H1 (cell line): ENCODE measurements around the gene GALNT6. TPM values are rescaled to one million over a fixed set of nuclear protein-coding genes. Genes with fewer than 3 reads are reported as not detected.

Experiments
- CTCF ChIA-PET: fragments of 300-600 bp; sonication (Branson Sonifier 250); formaldehyde crosslinking; loops from one replicate; lab custom pipeline; 2021; ENCODE audit not compliant: partially characterized antibody; lab: Charles Lee
- POLR2A ChIA-PET: fragments of 300-600 bp; sonication (Branson Sonifier 250); formaldehyde crosslinking; loops from one replicate; lab custom pipeline; 2021; ENCODE audit warnings: inconsistent platforms; ENCODE audit not compliant: partially characterized antibody; lab: Charles Lee
- DNase-seq, 2 experiments: peaks; one replicate each; pipeline versions ENCODE4 v3.0.0 to v3.0.0-alpha.2; 2010 to 2022; ENCODE audit warnings: low spot score in 2 of 2, low read depth in 1 of 2, mixed read lengths in 1 of 2
- FAIRE-seq: peaks from 2 replicates; lab custom pipeline; 2011; peaks lifted over from hg19 to GRCh38; lab: Jason Lieb, UNC
- H2AFZ ChIP-seq: 2 replicates; pipeline ENCODE4 v1.8.1; 2012; ENCODE audit warnings: low read length, inconsistent platforms
- H2AK5ac ChIP-seq: 2 replicates; pipeline ENCODE4 v1.6.1; 2013; ENCODE audit warnings: low read depth, low read length
- H2BK120ac ChIP-seq: replicated peaks from 2 replicates; pipeline ENCODE3; 2013; ENCODE audit warnings: low read depth, low read length, inconsistent platforms
- H2BK12ac ChIP-seq: 2 replicates; pipeline ENCODE4 v1.6.1; 2013; ENCODE audit warnings: low read depth, low read length
- H2BK15ac ChIP-seq: 2 replicates; pipeline ENCODE4 v1.6.1; 2013; ENCODE audit warnings: low read length
- H2BK20ac ChIP-seq: 2 replicates; pipeline ENCODE4 v1.6.1; 2013; ENCODE audit warnings: low read length
- H2BK5ac ChIP-seq: 2 replicates; pipeline ENCODE4 v1.6.1; 2013; ENCODE audit warnings: low read depth, low read length
- H3K14ac ChIP-seq: 2 replicates; pipeline ENCODE4 v1.6.1; 2013; ENCODE audit warnings: inconsistent platforms; ENCODE audit not compliant: insufficient read length
- H3K18ac ChIP-seq: 2 replicates; pipeline ENCODE4 v1.6.1; 2013; ENCODE audit warnings: low read length; ENCODE audit errors: extremely low read depth
- H3K23ac ChIP-seq: 2 replicates; pipeline ENCODE4 v1.6.1; 2013; ENCODE audit warnings: inconsistent platforms; ENCODE audit not compliant: insufficient read length
- H3K23me2 ChIP-seq: 2 replicates; pipeline ENCODE4 v1.6.1; 2013; ENCODE audit warnings: low read depth, low read length
- H3K27ac ChIP-seq: 2 replicates; pipeline ENCODE4 v1.6.1; 2011; ENCODE audit warnings: low read depth, low read length, inconsistent platforms
- H3K27me3 ChIP-seq, 4 experiments: replicated peaks in 1 of 4; 1 replicate in 1 of 4; 2 replicates in 3 of 4; pipeline versions ENCODE4 v1.6.1 to v1.8.1; 2011 to 2013; ENCODE audit warnings: low read length in 3 of 4, mild to moderate bottlenecking in 3 of 4, inconsistent platforms in 2 of 4, mixed read lengths in 2 of 4, moderate library complexity in 1 of 4; ENCODE audit not compliant: control insufficient read depth in 3 of 4, insufficient read depth in 3 of 4; ENCODE audit errors: extremely low read depth in 1 of 4
- H3K36me3 ChIP-seq, 4 experiments: 2 replicates each; pipeline versions ENCODE4 v1.6.1 to v1.8.1; 2011 to 2013; ENCODE audit warnings: mild to moderate bottlenecking in 4 of 4, low read length in 3 of 4, moderate library complexity in 2 of 4, control low read depth in 1 of 4, inconsistent platforms in 1 of 4; ENCODE audit not compliant: insufficient read depth in 4 of 4, control insufficient read depth in 2 of 4
- H3K4ac ChIP-seq: replicated peaks from 2 replicates; pipeline ENCODE3; 2013; ENCODE audit warnings: low read length, low read depth, mixed read lengths, inconsistent platforms; ENCODE audit not compliant: insufficient read length
- H3K4me1 ChIP-seq, 4 experiments: replicated peaks in 1 of 4; 1 replicate in 1 of 4; 2 replicates in 3 of 4; pipeline versions ENCODE4 v1.6.1 to v1.8.1; 2011 to 2013; ENCODE audit warnings: low read length in 3 of 4, inconsistent platforms in 2 of 4, mixed read lengths in 1 of 4; ENCODE audit not compliant: insufficient read depth in 4 of 4, control insufficient read depth in 3 of 4
- H3K4me2 ChIP-seq, 2 experiments: 2 replicates each; pipeline versions ENCODE4 v1.6.1 to v1.8.1; 2011 to 2013; ENCODE audit warnings: low read depth in 2 of 2, low read length in 2 of 2, control low read depth in 1 of 2, inconsistent platforms in 1 of 2, mild to moderate bottlenecking in 1 of 2; ENCODE audit not compliant: insufficient read depth in 1 of 2
- H3K4me3 ChIP-seq, 4 experiments: fragments of 200-600, 300-600 bp in 1 of 4; sonication (generic), shearing (Covaris generic), sonication (Bioruptor Twin) in 1 of 4; 2 replicates each; pipeline versions ENCODE4 v1.5.1 to v1.8.1; 2011 to 2016; ENCODE audit warnings: low read length in 4 of 4, low read depth in 3 of 4, control low read depth in 2 of 4, inconsistent platforms in 2 of 4, mild to moderate bottlenecking in 2 of 4, mixed read lengths in 1 of 4, moderate library complexity in 1 of 4; ENCODE audit not compliant: insufficient read depth in 2 of 4; ENCODE audit errors: extremely low read depth in 1 of 4
- H3K56ac ChIP-seq: replicated peaks from 2 replicates; pipeline ENCODE3; 2013; ENCODE audit warnings: low read depth, mild to moderate bottlenecking, mixed read lengths, low read length, inconsistent platforms; ENCODE audit not compliant: insufficient read length
- H3K79me1 ChIP-seq: 2 replicates; pipeline ENCODE4 v1.6.1; 2013; ENCODE audit warnings: low read depth, low read length, control low read depth
- H3K79me2 ChIP-seq, 2 experiments: 2 replicates each; pipeline versions ENCODE4 v1.6.1 to v1.8.1; 2012 to 2013; ENCODE audit warnings: low read length in 2 of 2, mild to moderate bottlenecking in 2 of 2, inconsistent platforms in 1 of 2; ENCODE audit not compliant: insufficient read depth in 2 of 2, control insufficient read depth in 1 of 2
- H3K9ac ChIP-seq, 4 experiments: replicated peaks in 1 of 4; 1 replicate in 1 of 4; 2 replicates in 3 of 4; pipeline versions ENCODE4 v1.6.1 to v1.8.1; 2011 to 2013; ENCODE audit warnings: low read depth in 3 of 4, low read length in 3 of 4, control low read depth in 2 of 4, mild to moderate bottlenecking in 2 of 4, moderate library complexity in 2 of 4, inconsistent platforms in 1 of 4; ENCODE audit errors: extremely low read depth in 1 of 4
- H3K9me3 ChIP-seq, 2 experiments: 2 replicates each; pipeline versions ENCODE4 v1.6.1 to v1.8.1; 2012 to 2013; ENCODE audit warnings: mild to moderate bottlenecking in 2 of 2, moderate library complexity in 2 of 2, control low read depth in 1 of 2, inconsistent platforms in 1 of 2, low read depth in 1 of 2, low read length in 1 of 2, mixed read lengths in 1 of 2; ENCODE audit not compliant: insufficient read depth in 2 of 2
- H4K20me1 ChIP-seq, 2 experiments: replicated peaks in 1 of 2; 2 replicates each; pipeline versions ENCODE3 to v1.8.1; 2011 to 2013; ENCODE audit warnings: inconsistent platforms in 2 of 2, low read length in 2 of 2, mild to moderate bottlenecking in 1 of 2; ENCODE audit not compliant: insufficient read depth in 2 of 2, control insufficient read depth in 1 of 2
- H4K5ac ChIP-seq: 2 replicates; pipeline ENCODE4 v1.6.1; 2013; ENCODE audit warnings: low read length, low read depth, mixed read lengths, inconsistent platforms; ENCODE audit not compliant: insufficient read length
- H4K8ac ChIP-seq: 2 replicates; pipeline ENCODE4 v1.8.0; 2013; ENCODE audit warnings: mild to moderate bottlenecking, moderate library complexity, low read length, inconsistent platforms; ENCODE audit not compliant: insufficient read depth; ENCODE audit errors: extremely low read depth
- H4K91ac ChIP-seq: replicated peaks from 2 replicates; pipeline ENCODE3; 2013; ENCODE audit warnings: low read length, mixed read lengths, inconsistent platforms; ENCODE audit not compliant: insufficient read length
- FOSL1 ChIP-seq: IDR thresholded peaks from 2 replicates; pipeline ENCODE4 v1.6.1; 2011; ENCODE audit warnings: mild to moderate bottlenecking, low read depth, low read length, moderate library complexity; ENCODE audit not compliant: insufficient read depth
- JUN ChIP-seq: IDR thresholded peaks from 2 replicates; pipeline ENCODE4 v1.6.1; 2011; ENCODE audit warnings: low read depth, mild to moderate bottlenecking, improper control_type of control experiment, low read length
- RFX5 ChIP-seq: IDR thresholded peaks from 2 replicates; pipeline ENCODE4 v1.6.1; 2011; ENCODE audit warnings: low read depth, low read length, improper control_type of control experiment, borderline replicate concordance
- RNF2 ChIP-seq: fragments of 200-900, 300-1000 bp; sonication (generic); IDR thresholded peaks from 2 replicates; pipeline ENCODE4 v1.7.1; 2016; ENCODE audit warnings: borderline replicate concordance, low read depth, mild to moderate bottlenecking, antibody characterized with exemption, low read length; ENCODE audit not compliant: poor library complexity, severe bottlenecking; ENCODE audit errors: missing control alignments
- WGBS, 2 experiments: shearing (Covaris generic) in 1 of 2; methylation state at CpG; one replicate each; pipeline versions ENCODE4 v1.1.6 to v1.1.7; 2013 to 2015; ENCODE audit warnings: low lambda C conversion rate in 2 of 2, mixed read lengths in 2 of 2, inconsistent platforms in 1 of 2, low coverage in 1 of 2, missing lambda C conversion rate in 1 of 2; ENCODE audit not compliant: insufficient replicate concordance in 2 of 2, insufficient coverage in 1 of 2, insufficient read length in 1 of 2; ENCODE audit errors: extremely low coverage in 1 of 2, missing lambda C conversion rate in 1 of 2; 5-methylcytosine and 5-hydroxymethylcytosine counted together
- polyA plus RNA-seq, 7 experiments: library from polyadenylated mRNA; depleted of rRNA in 3 of 7; stranded (reverse) in 5 of 7; unstranded in 2 of 7; fragments of >200 nt in 5 of 7; fragments of 200-250 nt in 2 of 7; gene quantifications; 1 replicate in 5 of 7; 2 replicates in 1 of 7; 4 replicates in 1 of 7; pipeline versions ENCODE4 v1.2.1 to v1.2.3, GENCODE V29; 2011 to 2013; ENCODE audit warnings: missing spikeins in 2 of 7, mixed read lengths in 2 of 7
- total RNA-seq: library from RNA; stranded (reverse); fragmentation: NEBNext Ultra II Directional; extraction: Animal tissue kit (Norgen Biotek cat#: 25700); gene quantifications from 2 replicates; pipeline ENCODE4 v1.2.1, GENCODE V29; 2021
- TF ChIP-seq, protein P1 (sequence below): IDR thresholded peaks from 2 replicates; pipeline ENCODE4 v1.6.1; 2011; ENCODE audit warnings: low read depth, mild to moderate bottlenecking, low read length; ENCODE audit not compliant: insufficient read depth

GALNT6 gene
- total and polyA plus RNA-seq, 2 of the 8 experiments (the other 6 are each of a cell fraction or from before 2014, with no cell fraction given), result 5.8 to 10.7 TPM

DNA sequence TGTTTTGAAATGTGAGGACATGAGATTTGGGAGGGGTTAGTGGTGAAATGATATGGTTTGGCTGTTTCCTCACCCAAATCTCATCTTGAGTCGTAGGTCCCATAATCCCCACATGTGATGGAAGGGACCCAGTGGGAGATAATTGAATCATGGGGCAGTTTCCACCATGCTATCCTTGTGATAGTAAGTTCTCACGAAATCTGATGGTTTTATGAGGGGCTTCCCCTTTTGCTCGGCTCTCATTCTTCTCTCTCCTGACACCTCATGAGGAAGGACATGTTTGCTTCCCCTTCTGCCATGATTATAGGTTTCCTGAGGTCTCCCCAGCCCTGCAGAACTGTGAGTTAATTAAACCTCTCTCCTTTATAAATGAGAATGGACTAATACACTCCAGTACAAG is 18.0 kb downstream of the GALNT6 start:
- Histone ChIP-seq H3K14ac (no peak overlapping the region), H3K23me2 (no peaks in the 10 kb centered on the region; the same call in 1 of the 2 replicates), H3K9ac (no peak overlapping the region), H3K79me2 (no peaks in the 10 kb centered on the region), H3K27ac (no peak overlapping the region), H3K9me3 (no peaks in the 10 kb centered on the region), H2BK12ac (no peak overlapping the region), H2BK5ac (no peak overlapping the region), H3K23ac (no peak overlapping the region), H2AK5ac (no peak overlapping the region), H3K79me1 (no peaks in the 10 kb centered on the region), H2AFZ (no peak overlapping the region), H3K4ac (no peak overlapping the region), H3K36me3 (peaks cover 0 to 8% (median 3%) of the 10 kb centered on the region in 4 experiments; a peak in 5 of 8 replicates), H3K4me1 (peaks cover 0 to 6% (median 3%) of the 10 kb centered on the region in 4 experiments; a peak in 2 of 7 replicates), H4K20me1 (no peaks in the 10 kb centered on the region), H3K18ac (no peak overlapping the region), H3K56ac (no peak overlapping the region), H3K4me3 (no peak overlapping the region), H2BK15ac (no peak overlapping the region), H3K27me3 (no peaks in the 10 kb centered on the region), H3K4me2 (no peak overlapping the region), H2BK120ac (no peak overlapping the region), H4K8ac (no peak overlapping the region), H4K91ac (no peak overlapping the region), H2BK20ac (no peak overlapping the region), H4K5ac (no peak overlapping the region)
- FAIRE-seq (no peak), DNase-seq (no peak)
- ChIA-PET POLR2A (interaction anchor here (1.2 kb wide), 1 partner anchor 14 kb away, joined by 4 read pairs; no protein-coding TSS in a partner anchor), CTCF (interaction anchor here (0.7 to 2.2 kb wide), 6 partner anchors 8 to 32 kb away, joined by 3 to 6 read pairs (median 4); no protein-coding TSS in a partner anchor)
- WGBS, 2 experiments, result 85% methylated on average over 3 of the region's 3 CpGs; no CpG with 5 or more reads in 1 of the 2 experiments
- TF ChIP-seq, protein P1, sequence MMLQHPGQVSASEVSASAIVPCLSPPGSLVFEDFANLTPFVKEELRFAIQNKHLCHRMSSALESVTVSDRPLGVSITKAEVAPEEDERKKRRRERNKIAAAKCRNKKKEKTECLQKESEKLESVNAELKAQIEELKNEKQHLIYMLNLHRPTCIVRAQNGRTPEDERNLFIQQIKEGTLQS, result no peak
- TF ChIP-seq RNF2 (no peak), FOSL1 (no peak), RFX5 (no peak), JUN (no peak)
